AG04450 (cell line): Measurements from ENCODE around the gene AKTIP. TPM values are rescaled to one million over a fixed set of nuclear protein-coding genes. Genes with fewer than 3 reads are reported as not detected.
A peak's percentile ranks its signal among the peaks of the same experiment; 100 is the strongest.

ENCODE experiments used
- CTCF ChIA-PET: fragments of 300-600, 350-600 bp; formaldehyde crosslinking; extraction: SDS; loops from one replicate; lab custom pipeline; 2022; ENCODE audit warnings: antibody characterized with exemption, inconsistent platforms; lab: Charles Lee
- POLR2A ChIA-PET: fragments of 350-600 bp; formaldehyde crosslinking; extraction: SDS; loops from one replicate; lab custom pipeline; 2021; ENCODE audit warnings: antibody characterized with exemption, inconsistent platforms; lab: Yijun Ruan, JAX
- DNase-seq: peaks from one replicate; pipeline ENCODE4 v3.0.0-alpha.2; 2011; ENCODE audit warnings: low read depth, low spot score
- H3K27ac ChIP-seq: one replicate; pipeline ENCODE4 v1.5.1; 2012; ENCODE audit warnings: low read depth, low read length, control low read depth
- H3K27me3 ChIP-seq: one replicate; pipeline ENCODE4 v1.6.0; 2012; ENCODE audit warnings: low read length; ENCODE audit not compliant: control insufficient read depth, insufficient read depth
- H3K4me3 ChIP-seq: 2 replicates; pipeline ENCODE4 v1.5.1; 2011; ENCODE audit warnings: mild to moderate bottlenecking, low read depth, low read length, control low read depth
- H3K9me3 ChIP-seq: 2 replicates; pipeline ENCODE4 v1.5.1; 2012; ENCODE audit warnings: low read length; ENCODE audit not compliant: control insufficient read depth, insufficient read depth
- CTCF ChIP-seq: IDR thresholded peaks from 2 replicates; pipeline ENCODE4 v1.5.1; 2011; ENCODE audit warnings: low read depth, low read length, control low read depth, inconsistent platforms
- polyA plus RNA-seq: library from polyadenylated mRNA; depleted of rRNA; stranded (reverse); fragments of >200 nt; gene quantifications from 2 replicates; pipeline ENCODE4 v1.2.3, GENCODE V29; 2011

Gene AKTIP
- polyA plus RNA-seq, 1 experiment, result 27.2 TPM

DNA sequence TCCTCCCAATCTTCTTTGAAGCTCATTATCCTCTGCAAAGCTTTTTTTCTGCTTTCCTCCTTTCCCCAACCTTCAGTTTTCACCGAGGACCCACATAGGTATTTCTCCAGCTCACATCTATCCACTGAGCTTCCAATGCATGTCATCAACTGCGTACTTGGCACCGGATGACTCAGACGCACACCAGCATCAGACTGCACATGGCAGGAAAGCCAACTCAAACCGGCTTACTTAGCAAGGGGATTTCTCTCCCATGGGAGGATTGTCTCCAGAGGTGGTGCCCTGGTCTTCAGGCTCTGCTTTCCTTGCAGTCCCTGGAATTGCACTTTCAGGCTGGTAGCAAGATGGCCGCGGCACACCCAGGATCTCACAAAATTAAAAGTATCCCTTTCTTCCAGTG is 1.7 kb upstream of the AKTIP start:
- H3K27me3 ChIP-seq, result no peaks in the 10 kb centered on the region
- ChIA-PET CTCF (no interaction called here), POLR2A (interaction anchor here (0.6 to 0.7 kb wide), 3 partner anchors 8 to 408 kb away, joined by 3 to 7 read pairs (median 4); no protein-coding TSS in a partner anchor)
- no peak for DNase-seq
- no peak overlapping the region for H3K4me3 ChIP-seq
- H3K9me3 ChIP-seq, result no peaks in the 10 kb centered on the region
- TF ChIP-seq CTCF, result no peak
- H3K27ac ChIP-seq, result peak overlapping the region; percentile 47

DNA sequence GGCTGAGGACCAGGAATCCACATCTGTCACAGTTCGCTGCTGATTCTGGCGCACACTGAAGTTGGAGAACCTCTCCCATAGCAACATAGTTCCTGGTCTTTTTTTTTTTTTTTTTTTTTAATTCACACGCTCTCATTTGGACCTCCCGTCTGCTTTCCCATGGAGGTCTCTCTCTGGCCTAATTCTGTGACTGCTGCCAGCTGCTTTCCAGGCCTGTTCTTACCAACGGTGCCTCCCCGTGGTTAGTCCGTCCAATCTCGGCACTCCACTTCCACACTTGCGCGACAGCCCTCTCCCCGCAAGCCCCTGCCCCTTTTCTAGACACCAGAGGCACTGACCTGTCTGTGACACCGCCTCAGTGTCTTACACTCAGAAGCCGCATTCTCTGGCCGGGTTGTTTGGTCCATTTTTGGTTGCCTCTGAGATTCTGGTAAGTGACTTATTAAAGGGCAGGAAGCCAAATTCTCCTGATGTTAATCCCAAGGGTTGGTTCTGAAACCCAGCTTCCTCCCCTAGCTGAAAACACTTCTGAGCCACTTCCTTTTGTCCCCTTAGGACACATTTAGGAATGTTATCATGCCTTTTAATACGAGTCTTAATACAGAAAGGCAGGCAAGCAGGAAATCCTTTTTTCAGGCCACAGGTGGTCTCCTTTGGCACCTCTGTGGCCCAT is 1.1 kb upstream of the AKTIP start:
- H3K4me3 ChIP-seq, result peak overlapping the region; percentile 71
- POLR2A ChIA-PET, result interaction anchor here (0.6 to 2.2 kb wide), 5 partner anchors 9 to 409 kb away, joined by 3 to 9 read pairs (median 6); no protein-coding TSS in a partner anchor
- no peaks in the 10 kb centered on the region for H3K27me3 ChIP-seq
- CTCF ChIA-PET, result interaction anchor here (0.6 to 0.7 kb wide), 3 partner anchors 21 to 334 kb away, joined by 3 to 5 read pairs (median 4); no protein-coding TSS in a partner anchor
- H3K9me3 ChIP-seq, result no peaks in the 10 kb centered on the region
- DNase-seq, result no peak
- no peak for TF ChIP-seq CTCF
- H3K27ac ChIP-seq, result peak overlapping the region; percentile 47

GRCh38 chr16:53503270-53503923 is 388 bp upstream of the AKTIP start:
- POLR2A ChIA-PET, result interaction anchor here (1.0 to 2.2 kb wide), 2 partner anchors 68 to 233 kb away, joined by 6 to 9 read pairs; no protein-coding TSS in a partner anchor

DNA sequence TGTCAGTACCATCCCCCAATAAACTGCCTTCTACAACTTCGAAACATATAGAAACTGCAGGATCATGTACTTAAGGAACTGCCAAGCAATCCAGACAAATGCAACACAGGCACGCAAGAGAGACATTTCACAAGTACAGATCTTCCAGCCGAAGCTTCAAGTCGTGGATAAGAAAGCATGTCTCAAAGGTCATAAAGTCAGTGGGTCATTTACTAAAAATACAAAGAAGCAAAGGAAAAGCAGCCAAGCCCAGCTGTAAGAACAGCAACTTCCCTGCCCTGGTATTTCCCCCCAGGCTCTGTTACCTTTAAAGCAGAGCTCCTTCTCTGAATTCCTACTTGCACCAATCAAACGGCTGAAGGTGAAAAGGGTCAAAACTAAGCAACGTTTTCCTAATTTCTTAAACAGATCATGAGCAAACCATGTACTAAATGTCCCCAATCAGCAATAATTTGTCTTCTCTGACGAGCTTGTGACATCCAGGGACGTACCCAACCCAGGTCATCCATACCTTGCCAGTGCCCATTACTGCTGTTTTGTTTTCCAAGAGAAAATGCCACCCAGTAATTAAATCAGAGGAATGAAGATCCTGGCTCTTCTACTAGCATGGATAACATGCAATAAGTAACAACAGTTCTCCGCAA is 1.7 kb downstream of the AKTIP start:
- DNase-seq, result no peak
- ChIA-PET CTCF (interaction anchor here (1.1 kb wide), 1 partner anchor 9 kb away, joined by 3 read pairs; no protein-coding TSS in a partner anchor), POLR2A (no interaction called here)
- no peak overlapping the region for H3K4me3 ChIP-seq
- TF ChIP-seq CTCF, result no peak
- H3K27ac ChIP-seq, result no peak overlapping the region
- no peaks in the 10 kb centered on the region for H3K27me3 ChIP-seq
- no peaks in the 10 kb centered on the region for H3K9me3 ChIP-seq

More at GRCh38 chr16:53503270-53503923, 388 bp upstream of the AKTIP start:
- no peak for TF ChIP-seq CTCF
- CTCF ChIA-PET, result interaction anchor here (0.6 to 0.7 kb wide), 3 partner anchors 20 to 334 kb away, joined by 3 to 5 read pairs (median 4); no protein-coding TSS in a partner anchor
- Histone ChIP-seq H3K9me3 (no peaks in the 10 kb centered on the region), H3K27ac (peak overlapping the region; percentile 78), H3K27me3 (no peaks in the 10 kb centered on the region), H3K4me3 (peak overlapping the region; percentile 79)
- peak; percentile 100 for DNase-seq
